SK-N-SH treated with all-trans-retinoic acid at 6 μM for 48 hours (cell line): ENCODE results near the gene OR51D1.

Experiments used
- POU6F1 ChIP-seq: fragments of 250-450 bp; sonication (Bioruptor Pico); IDR thresholded peaks from 2 replicates; pipeline ENCODE4 v1.8.0; 2021; ENCODE audit warnings: low read depth, mild to moderate bottlenecking, moderate library complexity, borderline replicate concordance
- TCF4 ChIP-seq: fragments of 250-450 bp; sonication (Bioruptor Pico); IDR thresholded peaks from 2 replicates; pipeline ENCODE4 v1.8.0; 2021; ENCODE audit warnings: mild to moderate bottlenecking, moderate library complexity, borderline replicate concordance

DNA sequence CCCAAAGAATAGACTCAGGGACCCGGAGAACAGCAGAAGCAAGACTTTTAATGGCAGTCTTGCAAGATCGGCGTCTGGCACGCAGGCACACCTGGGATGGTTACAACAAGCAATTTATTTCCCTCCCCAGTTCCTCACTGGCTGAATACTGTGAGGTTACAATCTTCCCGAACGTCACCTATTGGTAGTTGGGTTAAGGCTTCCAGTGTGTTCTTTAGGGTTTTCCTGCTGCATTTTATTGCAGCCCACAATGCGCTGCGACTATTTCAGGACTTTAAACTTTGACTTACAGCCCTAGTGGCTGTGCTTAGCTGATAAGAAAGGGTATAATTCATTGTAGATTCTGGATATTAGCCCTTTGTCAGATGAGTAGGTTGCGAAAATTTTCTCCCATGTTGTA lies 17.8 kb upstream of the OR51D1 start:
- TF ChIP-seq POU6F1 (CRISPR knock-in tag) (no peak), TCF4 (CRISPR knock-in tag) (no peak)
